Calu3 (cell line): ENCODE results near the gene DICER1. TPM values are rescaled to one million over a fixed set of nuclear protein-coding genes. Genes with fewer than 3 reads are reported as not detected.
"Not testable (repeated sequence)": the region's sequence is repeated elsewhere in the genome, so short reads cannot be mapped to it uniquely, and the experiment has no call there.

Experiments
- BruUV-seq: library from RNA; stranded (reverse); fragments of 400-500 nt; replicated peaks from 2 replicates; lab custom pipeline; 2021; lab: Mats Ljungman, UMichigan
- CTCF ChIA-PET: fragments of 300-600 bp; sonication (Branson Sonifier 250); formaldehyde crosslinking; loops from one replicate; lab custom pipeline; 2022; ENCODE audit warnings: antibody characterized with exemption; lab: Charles Lee
- DNase-seq: peaks from one replicate; pipeline ENCODE4 v3.0.0; 2022
- H3K27ac Mint-ChIP-seq: one replicate; pipeline ENCODE4 v1.8.0; 2022; ENCODE audit warnings: mixed read lengths; ENCODE audit not compliant: unreplicated experiment
- H3K27me3 Mint-ChIP-seq: one replicate; pipeline ENCODE4 v1.8.0; 2022; ENCODE audit warnings: mixed read lengths; ENCODE audit not compliant: unreplicated experiment
- H3K36me3 Mint-ChIP-seq: one replicate; pipeline ENCODE4 v1.8.0; 2022; ENCODE audit warnings: mild to moderate bottlenecking, moderate library complexity, mixed read lengths; ENCODE audit not compliant: insufficient read depth, unreplicated experiment
- H3K4me1 Mint-ChIP-seq: one replicate; pipeline ENCODE4 v1.8.0; 2022; ENCODE audit warnings: mild to moderate bottlenecking, low read depth, mixed read lengths; ENCODE audit not compliant: unreplicated experiment
- H3K4me3 Mint-ChIP-seq: one replicate; pipeline ENCODE4 v1.8.0; 2022; ENCODE audit warnings: mild to moderate bottlenecking, low read depth, moderate library complexity, mixed read lengths; ENCODE audit not compliant: unreplicated experiment
- H3K9me3 Mint-ChIP-seq: one replicate; pipeline ENCODE4 v1.8.0; 2022; ENCODE audit warnings: low read depth, mixed read lengths; ENCODE audit not compliant: unreplicated experiment
- CTCF ChIP-seq: fragments of 200-600 bp; IDR thresholded peaks from one replicate; pipeline ENCODE4 v1.8.0; 2022; ENCODE audit warnings: antibody characterized with exemption; ENCODE audit not compliant: unreplicated experiment
- intact Hi-C: fragments of 100-400 bp; cut with micrococcal nuclease; formaldehyde crosslinking; loops from one replicate; pipeline ENCODE4 v1.10.0; 2022; ENCODE audit not compliant: unreplicated experiment
- total RNA-seq: library from RNA; stranded (reverse); gene quantifications from 2 replicates; pipeline ENCODE4 v1.2.3, GENCODE V29; 2022

DICER1 gene
- total RNA-seq, 1 experiment from 2014 or later: 53.8 TPM

- peaks cover 25% of the 10 kb centered on the region for H3K4me1 Mint-ChIP-seq
- BruUV-seq: no TSS peak
- no peak for TF ChIP-seq CTCF
- no peaks in the 10 kb centered on the region for H3K27me3 Mint-ChIP-seq
- peaks cover 22% of the 10 kb centered on the region for H3K36me3 Mint-ChIP-seq
- H3K27ac Mint-ChIP-seq: peak overlapping the region; percentile 21
- intact Hi-C loops: loop anchor here (5.0 kb wide), 1 partner anchor 181 kb away; no protein-coding TSS in a partner anchor
- CTCF ChIA-PET: no interaction called here
- DNase-seq: no peak
- no peak overlapping the region for H3K4me3 Mint-ChIP-seq
- no peaks in the 10 kb centered on the region for H3K9me3 Mint-ChIP-seq
Observed at GRCh38 chr14:95180966-95181741, 23.8 kb upstream of the DICER1 start.

GRCh38 chr14:95175670-95176069, 18.3 kb upstream of the DICER1 start:
- intact Hi-C loops, H3K9me3 Mint-ChIP-seq, H3K4me3 Mint-ChIP-seq, H3K27me3 Mint-ChIP-seq, DNase-seq, CTCF ChIA-PET, H3K27ac Mint-ChIP-seq, BruUV-seq, H3K36me3 Mint-ChIP-seq: not testable (repeated sequence)
- H3K4me1 Mint-ChIP-seq: peaks cover 18% of the 10 kb centered on the region

GRCh38 chr14:95174184-95174792, 17.0 kb upstream of the DICER1 start:
- Mint-ChIP-seq H3K4me1 (peaks cover 18% of the 10 kb centered on the region), H3K36me3 (no peaks in the 10 kb centered on the region), H3K9me3 (no peaks in the 10 kb centered on the region), H3K27me3 (no peaks in the 10 kb centered on the region), H3K4me3 (no peak overlapping the region), H3K27ac (peak overlapping the region; percentile 1)
- CTCF ChIA-PET: interaction anchor here (1.0 kb wide), 2 partner anchors 9 to 25 kb away, joined by 3 to 4 read pairs; no protein-coding TSS in a partner anchor
- intact Hi-C loops: no loop called here
- TF ChIP-seq CTCF: no peak
- no peak for DNase-seq
- BruUV-seq: no TSS peak

GRCh38 chr14:95173518-95173917, 16.2 kb upstream of the DICER1 start:
- Mint-ChIP-seq H3K4me1 (peaks cover 26% of the 10 kb centered on the region), H3K27me3 (no peaks in the 10 kb centered on the region), H3K27ac (peak overlapping the region; percentile 1), H3K36me3 (no peaks in the 10 kb centered on the region), H3K9me3 (no peaks in the 10 kb centered on the region), H3K4me3 (no peak overlapping the region)
- no peak for DNase-seq
- no peak for TF ChIP-seq CTCF
- BruUV-seq: no TSS peak
- intact Hi-C loops: no loop called here
- CTCF ChIA-PET: no interaction called here

GRCh38 chr14:95167177-95167576, 9.8 kb upstream of the DICER1 start:
- Mint-ChIP-seq H3K27ac (no peak overlapping the region), H3K9me3 (peaks cover 9% of the 10 kb centered on the region), H3K4me1 (peaks cover 8% of the 10 kb centered on the region), H3K4me3 (no peak overlapping the region), H3K36me3 (no peaks in the 10 kb centered on the region), H3K27me3 (no peaks in the 10 kb centered on the region)
- BruUV-seq: no TSS peak
- CTCF ChIA-PET: no interaction called here
- intact Hi-C loops: no loop called here
- no peak for DNase-seq
- TF ChIP-seq CTCF: no peak
